Fibroblast of pulmonary artery (primary cell): Measurements from ENCODE around the gene NPPB.
A peak's percentile ranks its signal among the peaks of the same experiment; 100 is the strongest.
"Not testable (repeated sequence)": the region's sequence is repeated elsewhere in the genome, so short reads cannot be mapped to it uniquely, and the experiment has no call there.

Experiments used
- DNase-seq: peaks from one replicate; pipeline ENCODE4 v3.0.0-alpha.2; 2010; ENCODE audit warnings: low read depth
- H3K4me3 ChIP-seq: replicated peaks from 2 replicates; pipeline ENCODE4 v1.5.1; 2011; ENCODE audit warnings: low read depth, mild to moderate bottlenecking, control low read depth, low read length, moderate library complexity
- CTCF ChIP-seq: IDR thresholded peaks from 2 replicates; pipeline ENCODE4 v1.5.1; 2011; ENCODE audit warnings: mild to moderate bottlenecking, control low read depth, low read length, inconsistent platforms; ENCODE audit errors: missing control alignments

NPPB gene

GRCh38 chr1:11858613-11858967 lies at the start of gene NPPB:
Gene NPPB, minus strand, starts transcription at chr1:11858945. Its CDS starts 112 bp downstream, at chr1:11858833.
- no peak within 1 kb of the TSS for H3K4me3 ChIP-seq
- no peak for TF ChIP-seq CTCF
- DNase-seq, result no peak

GRCh38 chr1:11908095-11908675 lies 49.4 kb upstream of the NPPB start:
- DNase-seq, result peak; percentile 99
- peak overlapping the region; percentile 67 for H3K4me3 ChIP-seq
- no peak for TF ChIP-seq CTCF

GRCh38 chr1:11907275-11908094 lies 48.7 kb upstream of the NPPB start:
- DNase-seq, result peak; percentile 97
- TF ChIP-seq CTCF, result peak; percentile 87
- H3K4me3 ChIP-seq, result peak overlapping the region; percentile 23

GRCh38 chr1:11906870-11907269 lies 48.1 kb upstream of the NPPB start:
- no peak for DNase-seq
- H3K4me3 ChIP-seq, result no peak overlapping the region
- TF ChIP-seq CTCF, result no peak

GRCh38 chr1:11904978-11905377 lies 46.2 kb upstream of the NPPB start:
- no peak for TF ChIP-seq CTCF
- no peak for DNase-seq
- H3K4me3 ChIP-seq, result no peak overlapping the region

- H3K4me3 ChIP-seq, DNase-seq: not testable (repeated sequence)
These were observed 45.4 kb upstream of the NPPB start for GRCh38 chr1:11904156-11904555.

GRCh38 chr1:11903210-11903609 lies 44.5 kb upstream of the NPPB start:
- no peak for TF ChIP-seq CTCF
- no peak for DNase-seq
- H3K4me3 ChIP-seq, result no peak overlapping the region

GRCh38 chr1:11901446-11901845 lies 42.7 kb upstream of the NPPB start:
- not testable (repeated sequence) for H3K4me3 ChIP-seq, DNase-seq
